GM12874 (cell line): ENCODE results near the gene CCL3.

ENCODE experiments used
- TF ChIP-seq, protein P1 (sequence below): IDR thresholded peaks from 2 replicates; pipeline ENCODE4 v1.5.1; 2011; ENCODE audit warnings: low read depth, mild to moderate bottlenecking, control low read depth, low read length, moderate library complexity; ENCODE audit not compliant: insufficient read depth

The CCL3 gene

DNA sequence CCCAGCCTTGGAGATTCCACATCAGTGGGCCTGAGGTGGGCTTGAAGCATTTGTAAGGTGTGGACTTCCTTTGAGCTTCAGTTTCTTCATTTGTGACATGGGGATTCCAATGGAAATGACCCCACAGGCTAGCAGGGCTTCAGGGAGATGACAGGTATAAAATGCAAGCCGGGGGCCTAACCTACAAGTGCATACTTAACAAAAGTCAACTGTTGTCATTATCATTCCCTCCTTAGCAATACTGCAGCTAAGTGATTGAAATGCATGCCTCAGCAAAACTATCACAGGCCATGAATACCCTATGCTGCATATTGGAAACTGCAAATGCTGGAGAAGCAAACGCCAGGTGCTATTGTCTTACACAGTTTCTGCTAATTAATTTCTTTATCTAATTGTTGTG lies 33.5 kb upstream of the CCL3 start:
- TF ChIP-seq, protein P1, sequence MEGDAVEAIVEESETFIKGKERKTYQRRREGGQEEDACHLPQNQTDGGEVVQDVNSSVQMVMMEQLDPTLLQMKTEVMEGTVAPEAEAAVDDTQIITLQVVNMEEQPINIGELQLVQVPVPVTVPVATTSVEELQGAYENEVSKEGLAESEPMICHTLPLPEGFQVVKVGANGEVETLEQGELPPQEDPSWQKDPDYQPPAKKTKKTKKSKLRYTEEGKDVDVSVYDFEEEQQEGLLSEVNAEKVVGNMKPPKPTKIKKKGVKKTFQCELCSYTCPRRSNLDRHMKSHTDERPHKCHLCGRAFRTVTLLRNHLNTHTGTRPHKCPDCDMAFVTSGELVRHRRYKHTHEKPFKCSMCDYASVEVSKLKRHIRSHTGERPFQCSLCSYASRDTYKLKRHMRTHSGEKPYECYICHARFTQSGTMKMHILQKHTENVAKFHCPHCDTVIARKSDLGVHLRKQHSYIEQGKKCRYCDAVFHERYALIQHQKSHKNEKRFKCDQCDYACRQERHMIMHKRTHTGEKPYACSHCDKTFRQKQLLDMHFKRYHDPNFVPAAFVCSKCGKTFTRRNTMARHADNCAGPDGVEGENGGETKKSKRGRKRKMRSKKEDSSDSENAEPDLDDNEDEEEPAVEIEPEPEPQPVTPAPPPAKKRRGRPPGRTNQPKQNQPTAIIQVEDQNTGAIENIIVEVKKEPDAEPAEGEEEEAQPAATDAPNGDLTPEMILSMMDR = no peak

- TF ChIP-seq, protein P1 = no peak
These were observed 30.3 kb upstream of the CCL3 start for GRCh38 chr17:36120221-36120620.

- TF ChIP-seq, protein P1 = no peak
These were observed 28.8 kb upstream of the CCL3 start for GRCh38 chr17:36118477-36119353.

DNA sequence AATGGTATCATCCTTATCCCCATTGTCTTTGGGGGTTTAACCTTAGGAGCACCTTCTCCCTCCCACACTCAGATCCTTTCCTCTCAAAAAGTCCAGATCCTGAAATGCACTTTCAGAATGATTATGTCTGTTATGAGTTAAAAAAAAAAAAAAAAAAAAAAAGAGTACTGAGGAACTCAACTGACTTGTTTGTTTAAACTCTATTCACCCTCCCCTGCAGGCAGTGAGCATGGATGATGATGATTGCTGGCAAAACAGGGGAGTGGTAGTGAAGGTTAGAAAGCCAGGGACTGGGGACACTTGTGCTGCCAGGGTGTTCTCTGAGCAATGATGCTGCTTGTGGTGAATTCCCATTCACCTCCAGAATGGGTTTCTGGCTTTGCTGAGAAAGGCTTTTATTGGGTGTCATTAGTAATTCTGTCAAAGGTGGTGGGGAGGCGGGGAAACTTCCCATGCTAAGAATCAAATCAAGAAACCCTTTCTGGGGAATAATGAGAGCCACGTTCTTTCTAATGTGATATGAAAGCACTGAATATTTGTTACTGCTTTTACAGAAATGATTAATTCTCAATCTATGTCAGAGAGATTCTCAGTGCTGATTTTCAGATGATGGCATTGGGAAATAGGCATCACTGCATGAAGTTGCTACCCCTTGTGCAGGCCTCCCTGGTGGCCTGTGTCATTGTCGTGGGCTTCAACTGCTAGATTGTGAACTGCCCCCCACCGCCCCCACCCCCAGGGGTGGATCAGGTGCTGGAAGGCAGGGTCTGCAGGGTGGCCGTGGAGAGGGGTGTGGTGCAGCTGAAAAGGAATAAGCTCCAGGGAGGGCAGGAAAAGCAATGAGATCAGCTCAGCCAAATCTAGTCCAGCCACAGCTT lies 27.8 kb upstream of the CCL3 start:
- TF ChIP-seq, protein P1 = no peak

DNA sequence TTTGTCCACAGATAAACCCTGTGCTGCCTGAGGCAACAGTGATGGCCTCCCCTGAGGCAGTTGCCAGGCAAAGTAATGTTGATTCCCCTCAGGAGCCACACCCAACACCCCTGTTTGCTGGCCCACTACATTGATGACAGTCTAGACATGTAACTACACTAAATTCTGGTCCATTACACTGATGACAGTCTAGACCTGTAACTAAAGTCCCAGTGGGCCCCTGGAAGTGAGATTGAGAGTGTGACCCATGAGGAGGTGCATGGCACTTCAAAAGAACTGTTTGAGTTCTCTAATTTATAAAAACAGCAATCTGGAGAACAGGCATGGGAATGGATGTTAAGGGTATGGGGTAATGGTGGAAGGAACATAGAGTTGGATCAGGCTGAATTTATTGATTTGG lies 22.6 kb upstream of the CCL3 start:
- TF ChIP-seq, protein P1 = no peak

DNA sequence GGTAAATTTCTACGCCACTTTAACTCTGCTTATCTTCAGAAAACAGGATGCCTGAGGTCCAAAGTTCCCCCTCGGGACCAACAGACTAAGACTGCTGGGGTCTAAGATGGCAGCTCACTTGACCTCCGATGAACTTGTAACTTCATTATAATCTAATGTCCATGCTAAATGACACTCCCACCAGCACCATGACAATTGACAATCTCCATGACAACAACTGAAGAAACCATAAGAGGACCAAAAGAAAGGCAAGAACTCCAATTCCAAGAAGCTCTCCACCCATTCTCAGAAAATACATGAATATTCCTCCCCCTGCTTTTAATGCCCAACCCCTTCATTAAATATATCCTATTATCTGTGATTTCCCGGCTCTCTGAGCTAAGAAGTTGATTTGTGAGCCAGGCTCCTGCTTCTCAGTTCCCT lies 21.1 kb upstream of the CCL3 start:
- TF ChIP-seq, protein P1 = no peak

- TF ChIP-seq, protein P1 = no peak
These were observed 17.7 kb upstream of the CCL3 start for GRCh38 chr17:36107660-36108059.
